Colonic mucosa (tissue), 4 donors: ENCODE results near the gene BLOC1S5. TPM values are rescaled to one million over a fixed set of nuclear protein-coding genes. Genes with fewer than 3 reads are reported as not detected.

Experiments used
- DNase-seq: peaks from one replicate; pipeline ENCODE4 v3.0.0-alpha.2; 2020
- H3K27ac ChIP-seq: fragments of 200-600 bp; one replicate; pipeline ENCODE4 v1.8.0; 2021
- H3K27me3 ChIP-seq: fragments of 200-600 bp; one replicate; pipeline ENCODE4 v1.8.0; 2021
- H3K36me3 ChIP-seq: fragments of 200-600 bp; one replicate; pipeline ENCODE4 v1.8.0; 2021
- H3K4me1 ChIP-seq: fragments of 200-600 bp; one replicate; pipeline ENCODE4 v1.8.0; 2021; ENCODE audit warnings: mild to moderate bottlenecking
- H3K4me3 ChIP-seq: fragments of 200-600 bp; one replicate; pipeline ENCODE4 v1.8.0; 2021
- H3K9ac ChIP-seq, 2 donors: one replicate each; pipeline ENCODE4 v1.7.0; 2013; ENCODE audit warnings: control low read depth in 2 of 2, low read depth in 2 of 2, low read length in 2 of 2
- H3K9me3 ChIP-seq: fragments of 200-600 bp; one replicate; pipeline ENCODE4 v1.8.0; 2021
- intact Hi-C: fragments of 100-400 bp; cut with DNase I; formaldehyde crosslinking; loops from one replicate; pipeline ENCODE4 v1.14.1; 2022
- total RNA-seq, 2 donors: library from RNA; stranded (reverse); fragmentation: NEBNext Ultra II Directional in 1 of 2; extraction: Animal tissue kit (Norgen Biotek cat#: 25700) in 1 of 2; gene quantifications; one replicate each; pipeline ENCODE4 v1.2.1, GENCODE V29; 2021
- TF ChIP-seq, protein P1 (sequence below): fragments of 200-600 bp; IDR thresholded peaks from one replicate; pipeline ENCODE4 v1.8.0; 2022; ENCODE audit warnings: antibody characterized with exemption, mild to moderate bottlenecking
- donor health status: healthy.
- donor health status: DM: no; HTN: no; CAD: no.
- donor health status: DM: no; HTN: no; CAD: no.

The BLOC1S5 gene
- total RNA-seq, 2 donors from 2014 or later: 10.3 to 14.1 TPM

DNA sequence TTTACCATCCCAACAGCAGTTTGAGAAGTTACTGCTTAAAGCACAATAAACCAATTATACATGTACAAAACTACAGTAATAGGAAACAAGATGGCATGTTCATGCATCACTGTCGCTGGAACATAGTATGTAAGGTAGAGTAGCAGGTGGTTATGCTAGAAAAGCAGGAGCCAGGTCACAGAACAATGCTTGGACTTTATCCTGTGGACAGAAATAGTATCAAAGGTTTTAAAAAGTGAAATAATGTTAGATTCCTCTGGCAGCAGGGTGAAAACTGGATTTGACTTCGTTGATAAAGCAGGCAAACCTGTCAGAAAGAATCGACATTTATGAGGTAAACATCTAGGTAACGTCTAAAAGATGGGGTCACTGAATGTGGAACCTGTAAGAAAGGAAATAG lies 2.5 kb downstream of the BLOC1S5 start:
- intact Hi-C loops: loop anchor here (10.0 kb wide), 1 partner anchor 157 kb away; no protein-coding TSS in a partner anchor
- Histone ChIP-seq H3K4me3 (no peak overlapping the region), H3K36me3 (no peaks in the 10 kb centered on the region), H3K27me3 (no peaks in the 10 kb centered on the region), H3K27ac (no peak overlapping the region), H3K9ac (no peak overlapping the region), H3K9me3 (no peaks in the 10 kb centered on the region), H3K4me1 (peaks cover 4% of the 10 kb centered on the region)
- no peak for DNase-seq
- TF ChIP-seq, protein P1, sequence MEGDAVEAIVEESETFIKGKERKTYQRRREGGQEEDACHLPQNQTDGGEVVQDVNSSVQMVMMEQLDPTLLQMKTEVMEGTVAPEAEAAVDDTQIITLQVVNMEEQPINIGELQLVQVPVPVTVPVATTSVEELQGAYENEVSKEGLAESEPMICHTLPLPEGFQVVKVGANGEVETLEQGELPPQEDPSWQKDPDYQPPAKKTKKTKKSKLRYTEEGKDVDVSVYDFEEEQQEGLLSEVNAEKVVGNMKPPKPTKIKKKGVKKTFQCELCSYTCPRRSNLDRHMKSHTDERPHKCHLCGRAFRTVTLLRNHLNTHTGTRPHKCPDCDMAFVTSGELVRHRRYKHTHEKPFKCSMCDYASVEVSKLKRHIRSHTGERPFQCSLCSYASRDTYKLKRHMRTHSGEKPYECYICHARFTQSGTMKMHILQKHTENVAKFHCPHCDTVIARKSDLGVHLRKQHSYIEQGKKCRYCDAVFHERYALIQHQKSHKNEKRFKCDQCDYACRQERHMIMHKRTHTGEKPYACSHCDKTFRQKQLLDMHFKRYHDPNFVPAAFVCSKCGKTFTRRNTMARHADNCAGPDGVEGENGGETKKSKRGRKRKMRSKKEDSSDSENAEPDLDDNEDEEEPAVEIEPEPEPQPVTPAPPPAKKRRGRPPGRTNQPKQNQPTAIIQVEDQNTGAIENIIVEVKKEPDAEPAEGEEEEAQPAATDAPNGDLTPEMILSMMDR: no peak

DNA sequence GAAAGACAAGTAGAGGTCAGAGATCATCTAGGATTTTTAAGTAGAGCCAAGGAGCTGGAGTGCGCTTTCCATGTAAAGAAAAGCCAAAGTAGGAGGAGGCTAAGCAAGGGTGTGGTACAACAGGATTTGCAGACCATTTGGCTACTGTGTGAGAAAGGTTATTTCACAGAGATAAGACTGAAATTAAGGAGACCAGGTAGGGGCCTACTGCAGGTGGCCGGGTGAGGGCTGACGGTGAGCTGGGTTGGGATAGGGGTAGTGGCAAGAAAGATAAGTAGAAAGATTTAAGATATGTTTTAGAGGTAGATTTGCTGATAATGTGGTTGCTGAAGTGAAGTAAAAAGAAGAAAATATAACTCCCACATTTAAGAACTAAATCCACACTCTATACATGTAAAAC lies 3.8 kb downstream of the BLOC1S5 start:
- Histone ChIP-seq H3K4me3 (no peak overlapping the region), H3K27ac (no peak overlapping the region), H3K4me1 (peaks cover 4% of the 10 kb centered on the region), H3K27me3 (no peaks in the 10 kb centered on the region), H3K9me3 (no peaks in the 10 kb centered on the region), H3K9ac (no peak overlapping the region), H3K36me3 (no peaks in the 10 kb centered on the region)
- intact Hi-C loops: loop anchor here (10.0 kb wide), 1 partner anchor 156 kb away; no protein-coding TSS in a partner anchor
- DNase-seq: no peak
- TF ChIP-seq, protein P1: no peak

DNA sequence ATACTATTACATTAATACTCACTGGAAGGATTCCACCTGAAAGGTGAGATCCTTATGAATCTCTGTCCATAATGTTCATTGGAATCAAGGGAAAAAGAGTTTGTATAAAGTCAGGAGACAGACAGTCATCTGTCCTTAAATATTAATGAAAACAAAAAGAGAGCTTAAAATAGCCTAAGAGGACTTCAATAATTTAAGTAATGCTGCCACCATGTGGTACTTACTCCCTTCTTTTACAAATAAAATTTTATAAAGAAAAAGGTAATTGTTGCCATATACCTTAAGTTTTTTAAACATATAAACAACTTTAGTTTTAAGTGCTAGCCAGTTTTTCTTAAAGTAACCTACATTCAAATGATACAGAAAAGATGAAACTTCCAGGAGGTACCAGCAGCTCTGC lies 5.1 kb downstream of the BLOC1S5 start:
- no peaks in the 10 kb centered on the region for H3K9me3 ChIP-seq
- H3K9ac ChIP-seq: no peak overlapping the region
- H3K36me3 ChIP-seq: no peaks in the 10 kb centered on the region
- intact Hi-C loops: loop anchor here (10.0 kb wide), 1 partner anchor 334 kb away; the partner anchor contains the start of gene BMP6
- H3K27me3 ChIP-seq: no peaks in the 10 kb centered on the region
- H3K27ac ChIP-seq: no peak overlapping the region
- H3K4me1 ChIP-seq: no peaks in the 10 kb centered on the region
- TF ChIP-seq, protein P1: peak; percentile 23
- DNase-seq: no peak
- H3K4me3 ChIP-seq: no peak overlapping the region

DNA sequence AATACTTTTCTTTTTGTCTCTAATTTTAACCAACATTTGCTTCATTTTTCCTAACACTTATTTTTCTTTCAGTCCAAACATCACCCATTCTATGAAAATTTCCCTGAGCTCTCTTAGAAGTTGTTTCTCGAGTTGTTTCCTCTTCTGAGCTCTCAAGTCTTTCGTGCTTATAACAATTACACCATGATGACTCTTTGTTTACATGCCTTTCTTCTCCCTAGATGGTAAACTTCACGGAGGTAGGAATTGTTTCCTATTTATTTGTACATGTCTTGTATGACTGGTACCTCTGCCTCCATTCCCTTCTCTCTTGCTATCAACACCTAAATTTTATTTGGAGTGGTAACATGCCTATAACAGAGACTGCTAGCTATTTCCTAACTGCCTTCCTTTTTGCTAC lies 6.4 kb downstream of the BLOC1S5 start:
- H3K9me3 ChIP-seq: no peaks in the 10 kb centered on the region
- TF ChIP-seq, protein P1: no peak
- no peaks in the 10 kb centered on the region for H3K4me1 ChIP-seq
- no peaks in the 10 kb centered on the region for H3K27me3 ChIP-seq
- intact Hi-C loops: loop anchor here (10.0 kb wide), 1 partner anchor 333 kb away; the partner anchor contains the start of gene BMP6
- H3K36me3 ChIP-seq: no peaks in the 10 kb centered on the region
- no peak overlapping the region for H3K4me3 ChIP-seq
- H3K9ac ChIP-seq: no peak overlapping the region
- no peak overlapping the region for H3K27ac ChIP-seq
- no peak for DNase-seq

DNA sequence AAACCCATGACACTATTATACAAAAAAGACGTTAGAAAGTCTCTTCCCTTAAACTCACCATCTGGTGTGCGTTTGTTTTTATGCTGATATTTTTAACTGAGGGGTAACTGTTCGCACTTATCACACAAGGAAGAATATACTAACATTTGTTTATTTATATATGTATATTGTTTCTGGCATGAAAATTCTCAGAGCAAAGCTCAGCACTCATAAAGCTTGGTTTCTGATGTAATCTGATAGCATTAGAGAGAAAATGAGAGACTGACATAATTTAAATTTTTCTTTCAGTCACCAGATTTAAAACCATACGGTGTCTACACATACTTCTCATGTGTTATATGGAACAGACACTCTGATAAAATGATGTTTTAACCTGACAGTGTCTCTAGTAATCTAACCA lies 6.9 kb downstream of the BLOC1S5 start:
- Histone ChIP-seq H3K4me1 (no peaks in the 10 kb centered on the region), H3K27me3 (no peaks in the 10 kb centered on the region), H3K9me3 (no peaks in the 10 kb centered on the region), H3K4me3 (no peak overlapping the region), H3K27ac (no peak overlapping the region), H3K9ac (no peak overlapping the region), H3K36me3 (no peaks in the 10 kb centered on the region)
- intact Hi-C loops: loop anchor here (10.0 kb wide), 1 partner anchor 332 kb away; the partner anchor contains the start of gene BMP6
- TF ChIP-seq, protein P1: no peak
- DNase-seq: no peak
